GM12801 (cell line): Measurements from ENCODE around the gene TXLNG.

Experiments used
- TF ChIP-seq, protein P1 (sequence below): IDR thresholded peaks from one replicate; pipeline ENCODE4 v1.5.1; 2011; ENCODE audit warnings: control low read depth; ENCODE audit not compliant: insufficient read length; ENCODE audit errors: extremely low read depth

The TXLNG gene

GRCh38 chrX:16772460-16772859 lies 13.8 kb upstream of the TXLNG start:
- TF ChIP-seq, protein P1, sequence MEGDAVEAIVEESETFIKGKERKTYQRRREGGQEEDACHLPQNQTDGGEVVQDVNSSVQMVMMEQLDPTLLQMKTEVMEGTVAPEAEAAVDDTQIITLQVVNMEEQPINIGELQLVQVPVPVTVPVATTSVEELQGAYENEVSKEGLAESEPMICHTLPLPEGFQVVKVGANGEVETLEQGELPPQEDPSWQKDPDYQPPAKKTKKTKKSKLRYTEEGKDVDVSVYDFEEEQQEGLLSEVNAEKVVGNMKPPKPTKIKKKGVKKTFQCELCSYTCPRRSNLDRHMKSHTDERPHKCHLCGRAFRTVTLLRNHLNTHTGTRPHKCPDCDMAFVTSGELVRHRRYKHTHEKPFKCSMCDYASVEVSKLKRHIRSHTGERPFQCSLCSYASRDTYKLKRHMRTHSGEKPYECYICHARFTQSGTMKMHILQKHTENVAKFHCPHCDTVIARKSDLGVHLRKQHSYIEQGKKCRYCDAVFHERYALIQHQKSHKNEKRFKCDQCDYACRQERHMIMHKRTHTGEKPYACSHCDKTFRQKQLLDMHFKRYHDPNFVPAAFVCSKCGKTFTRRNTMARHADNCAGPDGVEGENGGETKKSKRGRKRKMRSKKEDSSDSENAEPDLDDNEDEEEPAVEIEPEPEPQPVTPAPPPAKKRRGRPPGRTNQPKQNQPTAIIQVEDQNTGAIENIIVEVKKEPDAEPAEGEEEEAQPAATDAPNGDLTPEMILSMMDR = no peak

DNA sequence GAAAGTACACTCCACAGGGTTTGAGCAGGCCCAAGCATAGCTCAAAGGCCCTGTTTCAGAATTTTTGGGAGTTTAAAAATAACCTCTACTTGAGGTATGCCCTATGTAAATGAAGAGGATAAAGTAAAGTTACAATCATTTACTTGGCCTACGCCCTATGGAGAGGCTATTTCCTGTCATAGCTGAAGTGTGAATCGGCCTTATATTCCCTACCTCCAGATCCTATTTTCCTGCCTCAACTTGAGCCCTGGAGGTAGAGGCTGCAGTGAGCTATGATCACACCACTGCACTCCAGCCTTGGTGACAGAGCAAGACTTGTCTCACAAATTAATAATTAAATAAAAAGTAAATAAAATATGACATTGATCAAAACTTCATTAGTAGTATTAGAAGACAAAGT lies 11.5 kb upstream of the TXLNG start:
- TF ChIP-seq, protein P1 = no peak

DNA sequence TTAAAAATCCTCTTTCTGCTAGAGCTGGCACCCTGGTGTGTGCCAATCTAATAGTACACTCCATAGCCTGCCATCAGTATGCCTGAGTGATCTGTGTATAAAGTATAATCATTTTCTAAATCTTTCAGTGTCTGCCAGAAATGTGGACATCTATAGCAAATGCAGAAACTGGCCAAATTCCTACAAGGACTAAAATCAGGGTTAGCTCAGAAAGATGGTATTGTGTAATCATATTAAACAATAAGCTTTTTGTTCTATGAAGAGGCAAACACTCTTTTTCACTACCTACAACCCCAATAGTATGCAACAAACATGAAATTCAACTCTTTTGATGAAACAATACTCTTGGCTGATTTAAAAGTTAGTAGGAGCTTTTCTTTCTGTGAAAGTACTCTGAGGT lies 7.7 kb upstream of the TXLNG start:
- TF ChIP-seq, protein P1 = no peak

- TF ChIP-seq, protein P1 = no peak
Measured at GRCh38 chrX:16778993-16779392, 7.3 kb upstream of the TXLNG start.

DNA sequence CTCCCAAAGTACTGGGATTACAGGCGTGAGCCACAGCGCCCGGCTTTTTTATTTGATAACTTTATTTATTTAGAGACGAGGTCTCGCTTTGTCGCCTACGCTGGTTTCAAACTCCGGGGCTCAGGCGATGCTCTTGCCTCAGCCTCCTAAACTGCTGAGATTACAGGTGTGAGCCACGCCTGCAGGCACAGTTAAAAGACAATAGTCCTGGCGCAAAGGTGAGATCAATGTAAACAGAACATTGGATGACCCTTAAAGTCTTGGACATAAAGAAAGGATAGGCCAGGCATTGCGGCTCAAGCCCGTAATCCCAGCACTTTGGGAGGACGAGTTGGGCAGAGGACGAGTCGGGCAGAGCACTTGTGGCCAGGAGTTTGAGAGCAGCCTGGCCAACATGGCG lies 2.8 kb upstream of the TXLNG start:
- TF ChIP-seq, protein P1 = no peak

DNA sequence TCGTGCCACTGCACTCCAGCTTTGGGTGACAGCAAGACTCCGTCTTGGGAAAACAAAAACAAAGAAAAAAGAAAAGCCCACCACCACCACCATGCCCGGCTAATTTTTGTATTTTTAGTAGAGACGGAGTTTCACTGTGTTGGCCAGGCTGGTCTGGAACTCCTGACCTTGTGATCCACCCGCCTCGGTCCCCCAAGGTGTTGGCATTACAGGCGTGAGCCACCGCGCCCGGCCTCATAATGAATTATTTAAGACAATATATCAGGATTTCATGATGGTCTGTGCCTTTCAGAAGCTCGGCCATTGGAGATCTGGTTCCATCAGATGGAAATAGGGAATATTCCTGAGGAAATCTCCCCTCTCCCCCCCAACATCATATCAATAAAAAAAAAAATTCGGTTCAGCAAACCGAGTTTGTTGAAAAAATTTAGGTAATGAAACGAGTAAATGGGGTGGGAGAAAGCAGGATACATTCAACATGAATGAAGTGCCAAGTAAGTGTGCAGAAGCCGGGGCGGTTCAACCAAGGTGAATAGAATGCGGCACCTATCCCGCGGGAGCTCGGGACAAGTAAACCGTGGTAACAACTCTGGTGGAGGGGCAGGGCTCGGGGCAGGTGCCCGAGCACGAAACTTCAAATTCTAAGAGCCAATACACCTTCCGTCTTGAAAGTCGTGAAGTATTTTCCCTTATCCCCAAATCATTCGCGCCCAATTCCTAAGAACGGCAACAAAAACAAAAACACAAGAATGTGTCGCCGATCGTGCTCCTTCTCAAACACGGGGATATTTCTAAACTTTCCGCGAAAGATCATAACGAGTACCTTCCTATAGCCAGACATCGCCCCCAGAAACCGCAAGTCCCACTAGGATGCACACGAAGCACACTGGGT lies 773 bp upstream of the TXLNG start:
- TF ChIP-seq, protein P1 = no peak

DNA sequence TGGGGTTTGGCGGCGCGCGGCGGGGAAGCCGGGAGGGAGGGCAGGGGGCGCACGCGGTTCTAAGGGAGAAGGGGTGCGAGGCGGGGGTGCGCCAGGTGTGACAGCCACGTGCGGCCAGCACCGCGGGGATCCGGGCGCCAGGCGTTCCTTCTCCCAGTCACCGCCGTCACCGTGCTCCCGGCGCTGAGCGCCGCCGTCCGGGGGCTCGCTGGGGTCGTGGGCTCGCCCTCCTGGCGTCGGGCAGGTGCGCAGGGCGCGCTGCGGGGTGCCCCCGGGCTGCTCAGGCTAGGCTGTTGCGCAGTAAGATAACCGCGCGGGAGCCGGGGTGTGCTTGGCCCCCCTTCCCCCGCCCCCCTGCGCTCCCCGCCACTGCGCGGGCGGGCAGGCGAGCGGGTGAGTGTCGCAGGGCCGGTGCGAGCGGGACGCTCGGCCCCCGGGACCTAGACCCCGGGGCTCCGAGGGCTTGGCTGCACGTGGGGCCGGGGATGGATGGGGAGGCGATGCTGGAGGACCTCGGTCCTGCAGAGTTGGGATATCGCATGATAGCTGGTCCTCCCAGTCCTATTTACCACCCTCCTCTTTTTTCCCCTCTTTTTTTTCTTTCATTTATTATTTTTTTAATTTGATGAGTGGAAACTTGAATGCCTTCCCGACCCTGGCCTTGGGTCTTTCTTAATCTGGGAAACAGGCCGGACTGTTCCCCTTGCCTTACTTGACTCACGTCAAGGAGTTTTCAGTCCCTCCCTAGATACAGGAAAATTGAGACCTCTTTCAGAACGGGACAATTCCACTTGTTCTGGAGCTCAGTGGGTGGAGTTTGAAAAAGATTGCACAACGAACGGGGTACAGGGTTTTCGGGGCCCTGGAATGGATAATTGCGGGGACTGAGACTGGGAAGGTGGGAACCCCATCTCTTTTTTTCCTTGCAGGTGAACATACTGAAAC lies 797 bp downstream of the TXLNG start:
- TF ChIP-seq, protein P1 = no peak
